ENCODE data around the gene KCP.

DNA sequence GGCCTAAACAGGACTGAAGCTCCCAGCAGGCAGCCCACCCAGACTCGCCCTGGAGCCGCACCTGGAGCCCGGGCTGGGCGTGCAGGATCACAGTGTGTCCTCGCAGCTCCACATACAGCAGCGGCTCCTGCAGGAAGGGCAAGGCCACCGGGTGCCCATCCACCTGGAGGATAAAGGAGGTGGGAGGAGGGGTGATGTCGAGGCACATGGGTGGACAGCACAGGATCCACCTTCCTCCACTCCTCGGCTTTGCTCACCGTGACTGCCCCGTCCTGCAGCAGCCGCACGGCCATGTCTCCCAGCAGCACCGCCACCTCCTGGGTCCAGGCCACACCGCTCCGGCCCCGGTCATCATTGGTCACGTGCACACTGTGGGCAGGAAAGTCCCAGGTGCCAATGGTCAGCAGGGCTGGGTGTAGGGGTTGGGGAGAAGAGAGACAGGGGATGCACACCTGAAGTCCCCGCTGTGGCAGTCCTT, 31.0 kb downstream of the KCP start:
- TF ChIP-seq, protein P1, sequence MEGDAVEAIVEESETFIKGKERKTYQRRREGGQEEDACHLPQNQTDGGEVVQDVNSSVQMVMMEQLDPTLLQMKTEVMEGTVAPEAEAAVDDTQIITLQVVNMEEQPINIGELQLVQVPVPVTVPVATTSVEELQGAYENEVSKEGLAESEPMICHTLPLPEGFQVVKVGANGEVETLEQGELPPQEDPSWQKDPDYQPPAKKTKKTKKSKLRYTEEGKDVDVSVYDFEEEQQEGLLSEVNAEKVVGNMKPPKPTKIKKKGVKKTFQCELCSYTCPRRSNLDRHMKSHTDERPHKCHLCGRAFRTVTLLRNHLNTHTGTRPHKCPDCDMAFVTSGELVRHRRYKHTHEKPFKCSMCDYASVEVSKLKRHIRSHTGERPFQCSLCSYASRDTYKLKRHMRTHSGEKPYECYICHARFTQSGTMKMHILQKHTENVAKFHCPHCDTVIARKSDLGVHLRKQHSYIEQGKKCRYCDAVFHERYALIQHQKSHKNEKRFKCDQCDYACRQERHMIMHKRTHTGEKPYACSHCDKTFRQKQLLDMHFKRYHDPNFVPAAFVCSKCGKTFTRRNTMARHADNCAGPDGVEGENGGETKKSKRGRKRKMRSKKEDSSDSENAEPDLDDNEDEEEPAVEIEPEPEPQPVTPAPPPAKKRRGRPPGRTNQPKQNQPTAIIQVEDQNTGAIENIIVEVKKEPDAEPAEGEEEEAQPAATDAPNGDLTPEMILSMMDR (conservative IDR thresholded peaks at IDR 0.05; ENCODE audit: low read length), result no peak
- TF ChIP-seq EZH2phosphoT487 (IDR thresholded peaks at IDR 0.05; ENCODE audit: borderline replicate concordance), result no peak
